Ramos (cell line): ENCODE data around the gene MNX1.

Source experiments
- in situ Hi-C: fragments of 300-500 bp; cut with MboI; formaldehyde crosslinking; loops from one replicate; pipeline ENCODE4 v1.14.3; 2022; ENCODE audit warnings: low sequenced_read_pairs; ENCODE audit not compliant: unreplicated experiment

Gene MNX1

GRCh38 chr7:157017149-157017548, 6.7 kb upstream of the MNX1 start:
- in situ Hi-C loops, result no loop called here

- in situ Hi-C loops, result no loop called here
Observed at GRCh38 chr7:157016352-157017041, 6.0 kb upstream of the MNX1 start.

- in situ Hi-C loops, result no loop called here
Observed at GRCh38 chr7:157016024-157016351, 5.5 kb upstream of the MNX1 start.

- in situ Hi-C loops, result no loop called here
Observed at GRCh38 chr7:157014635-157015555, 4.4 kb upstream of the MNX1 start.

GRCh38 chr7:157013602-157014549, 3.4 kb upstream of the MNX1 start:
- in situ Hi-C loops, result no loop called here

GRCh38 chr7:157013101-157013500, 2.6 kb upstream of the MNX1 start:
- in situ Hi-C loops, result no loop called here

- in situ Hi-C loops, result no loop called here
Observed at GRCh38 chr7:157012113-157012547, 1.7 kb upstream of the MNX1 start.

- in situ Hi-C loops, result no loop called here
Observed at GRCh38 chr7:157011333-157012112, 1.1 kb upstream of the MNX1 start.

- in situ Hi-C loops, result no loop called here
Observed at GRCh38 chr7:157009778-157010587, 480 bp downstream of the MNX1 start.

GRCh38 chr7:157009170-157009777, 1.2 kb downstream of the MNX1 start:
- in situ Hi-C loops, result no loop called here

- in situ Hi-C loops, result no loop called here
Observed at GRCh38 chr7:157008206-157009169, 2.0 kb downstream of the MNX1 start.

- in situ Hi-C loops, result no loop called here
Observed at GRCh38 chr7:157007470-157008066, 2.9 kb downstream of the MNX1 start.

- in situ Hi-C loops, result no loop called here
Observed at GRCh38 chr7:157006829-157007469, 3.5 kb downstream of the MNX1 start.

- in situ Hi-C loops, result no loop called here
Observed at GRCh38 chr7:157006205-157006747, 4.2 kb downstream of the MNX1 start.

- in situ Hi-C loops, result no loop called here
Observed at GRCh38 chr7:157005456-157006204, 4.8 kb downstream of the MNX1 start.
